ENCODE data around the gene USP10. TPM values are rescaled to one million over a fixed set of nuclear protein-coding genes. Genes with fewer than 3 reads are reported as not detected.

The USP10 gene
- total RNA-seq, 1 experiment from 2014 or later, result 50.4 TPM

DNA sequence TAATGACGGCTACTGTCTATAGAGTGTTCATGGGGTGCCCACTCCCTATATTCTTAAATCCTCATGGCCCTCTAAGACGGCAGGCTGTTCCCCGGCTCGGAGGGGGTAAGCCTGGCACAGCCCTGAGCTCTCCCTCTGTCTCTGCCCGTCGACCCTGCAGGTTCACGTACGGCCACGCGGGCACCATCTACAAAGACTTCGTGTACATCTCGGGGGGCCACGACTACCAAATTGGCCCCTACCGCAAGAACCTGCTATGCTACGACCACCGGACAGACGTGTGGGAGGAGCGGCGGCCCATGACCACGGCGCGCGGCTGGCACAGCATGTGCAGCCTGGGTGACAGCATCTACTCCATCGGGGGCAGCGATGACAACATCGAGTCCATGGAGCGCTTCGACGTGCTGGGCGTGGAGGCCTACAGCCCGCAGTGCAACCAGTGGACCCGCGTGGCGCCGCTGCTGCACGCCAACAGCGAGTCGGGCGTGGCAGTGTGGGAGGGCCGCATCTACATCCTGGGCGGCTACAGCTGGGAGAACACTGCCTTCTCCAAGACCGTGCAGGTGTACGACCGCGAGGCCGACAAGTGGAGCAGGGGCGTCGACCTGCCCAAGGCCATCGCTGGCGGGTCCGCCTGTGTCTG lies 38.3 kb upstream of the USP10 start:
- no peak for DNase-seq
- H2AFZ ChIP-seq (ENCODE audit: low read length), result no peak overlapping the region
- intact Hi-C loops (cut with micrococcal nuclease), result no loop called here
- CTCF ChIA-PET, result no interaction called here
- TF ChIP-seq EZH2phosphoT487 (IDR thresholded peaks at IDR 0.05; ENCODE audit: borderline replicate concordance, low read length), result no peak
- TF ChIP-seq EZH2 (IDR thresholded peaks at IDR 0.05; ENCODE audit: low read length, unreplicated experiment), result no peak
- TF ChIP-seq, protein P1, sequence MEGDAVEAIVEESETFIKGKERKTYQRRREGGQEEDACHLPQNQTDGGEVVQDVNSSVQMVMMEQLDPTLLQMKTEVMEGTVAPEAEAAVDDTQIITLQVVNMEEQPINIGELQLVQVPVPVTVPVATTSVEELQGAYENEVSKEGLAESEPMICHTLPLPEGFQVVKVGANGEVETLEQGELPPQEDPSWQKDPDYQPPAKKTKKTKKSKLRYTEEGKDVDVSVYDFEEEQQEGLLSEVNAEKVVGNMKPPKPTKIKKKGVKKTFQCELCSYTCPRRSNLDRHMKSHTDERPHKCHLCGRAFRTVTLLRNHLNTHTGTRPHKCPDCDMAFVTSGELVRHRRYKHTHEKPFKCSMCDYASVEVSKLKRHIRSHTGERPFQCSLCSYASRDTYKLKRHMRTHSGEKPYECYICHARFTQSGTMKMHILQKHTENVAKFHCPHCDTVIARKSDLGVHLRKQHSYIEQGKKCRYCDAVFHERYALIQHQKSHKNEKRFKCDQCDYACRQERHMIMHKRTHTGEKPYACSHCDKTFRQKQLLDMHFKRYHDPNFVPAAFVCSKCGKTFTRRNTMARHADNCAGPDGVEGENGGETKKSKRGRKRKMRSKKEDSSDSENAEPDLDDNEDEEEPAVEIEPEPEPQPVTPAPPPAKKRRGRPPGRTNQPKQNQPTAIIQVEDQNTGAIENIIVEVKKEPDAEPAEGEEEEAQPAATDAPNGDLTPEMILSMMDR (conservative IDR thresholded peaks at IDR 0.05; ENCODE audit: low read depth, low read length), result no peak
- no peak overlapping the region for H3K4me2 ChIP-seq (ENCODE audit: low read length)
- BruUV-seq (replicated peaks), result no TSS peak
- H4K20me1 ChIP-seq (ENCODE audit: low read length), result no peaks in the 10 kb centered on the region
- POLR2A ChIA-PET (ENCODE audit: unreplicated experiment), result interaction anchor here (0.7 kb wide), 1 partner anchor 58 kb away, joined by 6 read pairs; no protein-coding TSS in a partner anchor
- no peaks in the 10 kb centered on the region for H3F3A ChIP-seq (ENCODE audit: low read length, unreplicated experiment)
- no peak overlapping the region for H3K9ac ChIP-seq (ENCODE audit: low read length)
- H3K9me3 ChIP-seq (ENCODE audit: low read length), result no peaks in the 10 kb centered on the region
- no peak overlapping the region for H3K4me3 ChIP-seq (ENCODE audit: low read length)
- no peaks in the 10 kb centered on the region for H3K27me3 ChIP-seq (ENCODE audit: low read length)
- H3K4me1 ChIP-seq (ENCODE audit: insufficient read depth, low read length), result no peaks in the 10 kb centered on the region
- H3K27ac ChIP-seq (ENCODE audit: low read length), result no peak overlapping the region
- no peak for ATAC-seq
- H3K9me2 ChIP-seq (replicated peaks; ENCODE audit: low read length), result no peaks in the 10 kb centered on the region
- no peaks in the 10 kb centered on the region for H3K79me2 ChIP-seq (ENCODE audit: low read length)
- no peaks in the 10 kb centered on the region; the same call in 1 of the 2 replicates for H3K36me3 ChIP-seq (ENCODE audit: low read depth, low read length)

DNA sequence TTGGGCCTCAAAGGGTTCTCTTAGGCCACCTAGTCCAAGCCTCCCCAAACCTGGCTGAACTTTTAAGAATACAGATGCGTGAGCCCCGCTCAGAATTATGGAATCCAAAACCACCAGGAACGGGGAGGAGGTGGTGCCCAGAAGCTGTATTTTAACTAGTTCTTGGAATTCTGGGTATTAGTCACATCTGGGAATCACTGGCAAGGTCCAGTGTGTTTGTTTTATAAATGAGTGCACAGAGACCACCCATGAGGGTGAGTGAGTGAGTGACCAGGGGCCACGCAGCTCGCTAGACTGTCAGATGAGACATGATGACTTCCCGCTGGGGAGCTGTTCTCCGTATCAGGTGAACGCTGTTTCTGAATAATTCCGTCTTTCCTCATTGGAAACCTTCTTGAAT lies 37.3 kb upstream of the USP10 start:
- CTCF ChIA-PET, result no interaction called here
- no peak overlapping the region for H2AFZ ChIP-seq (ENCODE audit: low read length)
- DNase-seq (no peak), ATAC-seq (no peak)
- no peak overlapping the region for H3K27ac ChIP-seq (ENCODE audit: low read length)
- no peaks in the 10 kb centered on the region for H3K79me2 ChIP-seq (ENCODE audit: low read length)
- H3F3A ChIP-seq (ENCODE audit: low read length, unreplicated experiment), result no peaks in the 10 kb centered on the region
- no peaks in the 10 kb centered on the region for H3K4me1 ChIP-seq (ENCODE audit: insufficient read depth, low read length)
- TF ChIP-seq, protein P1 (conservative IDR thresholded peaks at IDR 0.05; ENCODE audit: low read depth, low read length), result no peak
- TF ChIP-seq EZH2 (IDR thresholded peaks at IDR 0.05; ENCODE audit: low read length, unreplicated experiment), result no peak
- no peak for TF ChIP-seq EZH2phosphoT487 (IDR thresholded peaks at IDR 0.05; ENCODE audit: borderline replicate concordance, low read length)
- H3K36me3 ChIP-seq (ENCODE audit: low read depth, low read length), result no peaks in the 10 kb centered on the region; the same call in 1 of the 2 replicates
- H4K20me1 ChIP-seq (ENCODE audit: low read length), result no peaks in the 10 kb centered on the region
- H3K9me3 ChIP-seq (ENCODE audit: low read length), result no peaks in the 10 kb centered on the region
- no peak overlapping the region for H3K4me2 ChIP-seq (ENCODE audit: low read length)
- no peaks in the 10 kb centered on the region for H3K9me2 ChIP-seq (replicated peaks; ENCODE audit: low read length)
- intact Hi-C loops (cut with micrococcal nuclease), result no loop called here
- H3K9ac ChIP-seq (ENCODE audit: low read length), result no peak overlapping the region
- POLR2A ChIA-PET (ENCODE audit: unreplicated experiment), result no interaction called here
- BruUV-seq (replicated peaks), result no TSS peak
- no peak overlapping the region for H3K4me3 ChIP-seq (ENCODE audit: low read length)
- H3K27me3 ChIP-seq (ENCODE audit: low read length), result no peaks in the 10 kb centered on the region

DNA sequence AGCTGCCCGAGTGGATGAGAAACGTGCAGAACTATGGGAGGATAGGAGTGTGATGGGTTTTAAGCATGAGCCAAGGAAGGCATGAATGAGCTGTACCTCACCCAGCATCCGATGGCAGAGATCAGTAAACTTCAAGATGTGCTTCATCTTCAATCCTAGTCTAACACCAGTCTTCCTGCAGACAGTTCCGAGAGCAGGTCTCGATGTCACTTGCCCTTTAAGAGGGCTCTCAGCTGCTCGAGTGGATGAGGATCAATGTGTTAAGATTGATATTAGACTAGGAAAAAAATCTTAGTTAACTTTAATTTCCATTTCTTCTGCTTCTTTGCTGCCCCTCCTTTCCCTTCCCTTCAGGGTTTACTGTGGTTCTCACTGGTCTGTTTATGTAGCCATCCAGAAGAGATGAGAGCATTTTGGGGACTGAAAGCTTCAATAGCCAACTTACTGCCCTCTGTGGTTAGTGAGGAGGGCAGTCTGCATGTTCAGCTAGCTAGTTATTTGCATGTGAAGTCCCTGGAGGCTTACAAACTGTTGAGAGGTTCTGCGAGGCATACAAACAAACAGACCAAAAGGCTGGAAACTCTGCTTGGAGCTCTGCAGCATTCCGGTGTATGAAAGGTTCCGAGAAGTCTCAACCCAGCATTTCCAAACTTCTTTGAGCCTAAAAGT lies 36.2 kb upstream of the USP10 start:
- BruUV-seq (replicated peaks), result no TSS peak
- no peaks in the 10 kb centered on the region for H3K4me1 ChIP-seq (ENCODE audit: insufficient read depth, low read length)
- H3K4me3 ChIP-seq (ENCODE audit: low read length), result no peak overlapping the region
- no peaks in the 10 kb centered on the region; the same call in 1 of the 2 replicates for H3K36me3 ChIP-seq (ENCODE audit: low read depth, low read length)
- H2AFZ ChIP-seq (ENCODE audit: low read length), result no peak overlapping the region
- no peak overlapping the region for H3K27ac ChIP-seq (ENCODE audit: low read length)
- no peak for ATAC-seq
- H3K79me2 ChIP-seq (ENCODE audit: low read length), result no peaks in the 10 kb centered on the region
- ChIA-PET POLR2A (ENCODE audit: unreplicated experiment) (interaction anchor here (0.7 kb wide), 1 partner anchor 40 kb away, joined by 5 read pairs; no protein-coding TSS in a partner anchor), CTCF (no interaction called here)
- no peaks in the 10 kb centered on the region for H4K20me1 ChIP-seq (ENCODE audit: low read length)
- no peak overlapping the region for H3K9ac ChIP-seq (ENCODE audit: low read length)
- no peaks in the 10 kb centered on the region for H3F3A ChIP-seq (ENCODE audit: low read length, unreplicated experiment)
- intact Hi-C loops (cut with micrococcal nuclease), result no loop called here
- TF ChIP-seq, protein P1 (conservative IDR thresholded peaks at IDR 0.05; ENCODE audit: low read depth, low read length), result no peak
- TF ChIP-seq EZH2 (IDR thresholded peaks at IDR 0.05; ENCODE audit: low read length, unreplicated experiment) (no peak), EZH2phosphoT487 (IDR thresholded peaks at IDR 0.05; ENCODE audit: borderline replicate concordance, low read length) (no peak)
- no peak for DNase-seq
- no peaks in the 10 kb centered on the region for H3K27me3 ChIP-seq (ENCODE audit: low read length)
- no peak overlapping the region for H3K4me2 ChIP-seq (ENCODE audit: low read length)
- H3K9me2 ChIP-seq (replicated peaks; ENCODE audit: low read length), result no peaks in the 10 kb centered on the region
- no peaks in the 10 kb centered on the region for H3K9me3 ChIP-seq (ENCODE audit: low read length)

All from PC-3 (cell line).